GM10266 (cell line): ENCODE results near the gene ANKRD13B.

ENCODE experiments used
- DNase-seq: peaks from one replicate; pipeline ENCODE4 v3.0.0; 2012; ENCODE audit errors: extremely low spot score
- TF ChIP-seq, protein P1 (sequence below): IDR thresholded peaks from 2 replicates; pipeline ENCODE4 v1.5.1; 2012; ENCODE audit warnings: mild to moderate bottlenecking, low read depth; ENCODE audit not compliant: control insufficient read depth, insufficient read depth; ENCODE audit errors: missing control alignments

ANKRD13B gene

GRCh38 chr17:29624586-29624985 is 31.7 kb downstream of the ANKRD13B start:
- TF ChIP-seq, protein P1, sequence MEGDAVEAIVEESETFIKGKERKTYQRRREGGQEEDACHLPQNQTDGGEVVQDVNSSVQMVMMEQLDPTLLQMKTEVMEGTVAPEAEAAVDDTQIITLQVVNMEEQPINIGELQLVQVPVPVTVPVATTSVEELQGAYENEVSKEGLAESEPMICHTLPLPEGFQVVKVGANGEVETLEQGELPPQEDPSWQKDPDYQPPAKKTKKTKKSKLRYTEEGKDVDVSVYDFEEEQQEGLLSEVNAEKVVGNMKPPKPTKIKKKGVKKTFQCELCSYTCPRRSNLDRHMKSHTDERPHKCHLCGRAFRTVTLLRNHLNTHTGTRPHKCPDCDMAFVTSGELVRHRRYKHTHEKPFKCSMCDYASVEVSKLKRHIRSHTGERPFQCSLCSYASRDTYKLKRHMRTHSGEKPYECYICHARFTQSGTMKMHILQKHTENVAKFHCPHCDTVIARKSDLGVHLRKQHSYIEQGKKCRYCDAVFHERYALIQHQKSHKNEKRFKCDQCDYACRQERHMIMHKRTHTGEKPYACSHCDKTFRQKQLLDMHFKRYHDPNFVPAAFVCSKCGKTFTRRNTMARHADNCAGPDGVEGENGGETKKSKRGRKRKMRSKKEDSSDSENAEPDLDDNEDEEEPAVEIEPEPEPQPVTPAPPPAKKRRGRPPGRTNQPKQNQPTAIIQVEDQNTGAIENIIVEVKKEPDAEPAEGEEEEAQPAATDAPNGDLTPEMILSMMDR, result no peak
- no peak for DNase-seq

DNA sequence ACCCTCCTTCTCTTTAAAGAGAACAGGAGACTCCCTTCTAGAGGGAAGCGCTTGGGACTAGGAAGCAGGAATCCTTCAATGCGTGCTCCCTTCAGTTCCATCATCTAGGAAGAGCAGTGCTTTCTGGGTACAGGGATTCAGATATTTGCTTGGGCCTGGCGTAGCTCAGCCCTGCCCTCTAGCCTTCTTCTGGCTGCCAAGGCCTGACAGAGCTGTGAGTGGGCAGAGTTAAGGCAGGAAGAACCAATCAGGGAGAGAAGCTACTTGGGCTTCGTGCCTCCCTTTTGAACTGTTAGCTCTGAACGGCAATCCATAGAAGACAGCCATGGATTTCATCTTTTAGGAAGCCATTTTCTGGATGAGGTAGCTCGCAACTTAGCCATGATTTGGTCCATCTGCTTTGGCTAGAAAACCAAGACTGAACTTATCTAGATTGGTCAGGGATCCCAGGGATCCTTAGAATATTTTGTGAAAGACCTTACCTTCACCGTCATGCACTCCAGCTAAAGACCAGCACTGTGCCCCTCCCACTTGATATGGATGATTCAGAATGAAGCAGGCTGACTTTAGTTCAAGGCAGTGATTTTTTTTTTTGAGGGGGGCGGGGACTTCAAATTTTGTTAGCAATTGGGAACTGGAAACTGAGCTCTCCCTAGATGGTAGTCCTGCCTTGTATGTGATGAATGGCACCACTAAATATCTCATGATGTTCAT is 32.3 kb downstream of the ANKRD13B start:
- DNase-seq, result no peak
- TF ChIP-seq, protein P1, result no peak

DNA sequence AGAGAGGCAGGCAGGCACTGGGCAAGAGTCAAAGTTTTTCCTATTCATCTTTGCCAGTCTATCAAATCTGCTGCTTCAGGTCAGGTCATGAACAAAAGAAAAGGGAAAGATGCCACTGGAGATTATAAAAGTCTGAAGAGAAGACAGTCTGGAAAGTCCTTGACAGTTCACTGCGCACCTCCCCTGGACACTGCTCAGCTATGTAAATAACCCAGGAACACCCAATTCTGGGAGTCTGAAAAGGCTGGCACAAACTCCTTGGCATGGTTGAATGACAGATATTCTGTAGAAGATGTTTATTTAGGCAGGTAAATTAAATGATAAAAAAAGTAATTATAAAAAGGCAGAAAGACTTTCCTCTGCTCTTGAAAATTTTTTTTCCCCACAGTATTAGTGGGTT is 35.0 kb downstream of the ANKRD13B start:
- DNase-seq, result no peak
- TF ChIP-seq, protein P1, result no peak

GRCh38 chr17:29628644-29629043 is 35.7 kb downstream of the ANKRD13B start:
- DNase-seq, result no peak
- TF ChIP-seq, protein P1, result no peak

DNA sequence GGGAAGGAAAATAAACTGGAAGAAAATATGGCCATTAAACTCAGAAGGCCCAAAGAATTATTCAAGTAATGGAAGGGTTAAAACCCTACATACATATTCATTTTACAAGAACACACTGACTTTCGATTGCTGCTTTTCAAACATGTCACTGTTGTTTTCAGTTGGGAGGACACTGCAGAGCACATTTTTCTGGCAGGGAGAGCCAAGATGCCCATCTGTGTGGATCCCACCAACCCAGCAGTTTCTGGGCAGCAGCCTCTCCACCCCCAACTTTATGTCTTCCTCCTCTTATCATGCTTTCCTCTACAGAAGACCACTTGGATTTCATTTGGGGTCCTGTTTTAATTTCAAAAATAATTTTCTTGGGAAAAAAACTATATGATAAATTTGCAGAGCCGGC is 36.9 kb downstream of the ANKRD13B start:
- TF ChIP-seq, protein P1, result no peak
- DNase-seq, result no peak

- no peak for DNase-seq
- TF ChIP-seq, protein P1, result no peak
Observed at GRCh38 chr17:29630630-29631193, 37.8 kb downstream of the ANKRD13B start.

- DNase-seq, result no peak
- TF ChIP-seq, protein P1, result no peak
Observed at GRCh38 chr17:29633886-29634285, 41.0 kb downstream of the ANKRD13B start.
